ENCODE measurements around the gene ALG10B.
"Not testable (repeated sequence)": the region's sequence is repeated elsewhere in the genome, so short reads cannot be mapped to it uniquely, and the experiment has no call there.

ALG10B gene

GRCh38 chr12:38316391-38317129, at the start of gene ALG10B:
Gene ALG10B, plus strand, starts transcription at chr12:38316774. Its CDS starts 120 bp downstream, at chr12:38316894.
- DNase-seq = peak; percentile 94 to 99

GRCh38 chr12:38268612-38269011, 48.0 kb upstream of the ALG10B start:
- DNase-seq = no peak

GRCh38 chr12:38269897-38270296, 46.7 kb upstream of the ALG10B start:
- no peak for DNase-seq

GRCh38 chr12:38279756-38280155, 36.8 kb upstream of the ALG10B start:
- no peak for DNase-seq

- DNase-seq = no peak
These were observed 33.7 kb upstream of the ALG10B start for GRCh38 chr12:38282886-38283285.

- no peak for DNase-seq
These were observed 27.2 kb upstream of the ALG10B start for GRCh38 chr12:38289396-38289795.

GRCh38 chr12:38291160-38291559, 25.4 kb upstream of the ALG10B start:
- DNase-seq = no peak

GRCh38 chr12:38302972-38303371, 13.6 kb upstream of the ALG10B start:
- not testable (repeated sequence) for DNase-seq

GRCh38 chr12:38321966-38322365, 5.4 kb downstream of the ALG10B start:
- DNase-seq = not testable (repeated sequence)

- DNase-seq = no peak
These were observed 8.3 kb downstream of the ALG10B start for GRCh38 chr12:38324912-38325311.

GRCh38 chr12:38327356-38327755, 10.8 kb downstream of the ALG10B start:
- no peak for DNase-seq

GRCh38 chr12:38328306-38328895, 11.8 kb downstream of the ALG10B start:
- DNase-seq = peak; percentile 28 to 81

- DNase-seq = not testable (repeated sequence)
These were observed 13.8 kb downstream of the ALG10B start for GRCh38 chr12:38330414-38330813.

- no peak for DNase-seq
These were observed 16.2 kb downstream of the ALG10B start for GRCh38 chr12:38332814-38333213.

GRCh38 chr12:38342444-38342843, 25.9 kb downstream of the ALG10B start:
- no peak for DNase-seq

- DNase-seq = not testable (repeated sequence)
These were observed 26.7 kb downstream of the ALG10B start for GRCh38 chr12:38343256-38343655.

GRCh38 chr12:38343916-38344315, 27.3 kb downstream of the ALG10B start:
- DNase-seq = not testable (repeated sequence)

- DNase-seq = peak; percentile 34 to 35
These were observed 34.0 kb downstream of the ALG10B start for GRCh38 chr12:38350342-38351174.

GRCh38 chr12:38351175-38351508, 34.6 kb downstream of the ALG10B start:
- not testable (repeated sequence) for DNase-seq

GRCh38 chr12:38367506-38367905, 50.9 kb downstream of the ALG10B start:
- DNase-seq = no peak

GRCh38 chr12:38370311-38370710, 53.7 kb downstream of the ALG10B start:
- no peak for DNase-seq

- DNase-seq = no peak
These were observed 57.2 kb downstream of the ALG10B start for GRCh38 chr12:38373784-38374183.

- DNase-seq = no peak
These were observed 58.2 kb downstream of the ALG10B start for GRCh38 chr12:38374751-38375150.
